Pancreas (tissue), 10 donors: ENCODE measurements around the gene RIMKLB. TPM values are rescaled to one million over a fixed set of nuclear protein-coding genes. Genes with fewer than 3 reads are reported as not detected.

Experiments
- ATAC-seq, 4 donors: fragments of 200-7000 bp; cut with Tn5 transposase; one replicate each; pipeline versions ENCODE4 v1.8.0 to v1.9.1; 2020; ENCODE audit warnings: mild to moderate bottlenecking in 4 of 4, moderate library complexity in 4 of 4
- DNase-seq, 6 donors: peaks; one replicate each; pipeline ENCODE4 v3.0.0-alpha.2; 2020
- FAIRE-seq: peaks from 2 replicates; lab custom pipeline; 2012; peaks lifted over from hg19 to GRCh38; lab: Jason Lieb, UNC
- H3K27ac ChIP-seq, 4 donors: fragments of 200-600 bp; sonication (generic); 1 replicate in 3 of 4; 2 replicates in 1 of 4; pipeline versions ENCODE4 v1.5.0 to v1.8.0; 2020
- H3K27me3 ChIP-seq, 4 donors: fragments of 200-600 bp; one replicate each; pipeline ENCODE4 v1.8.0; 2021
- H3K36me3 ChIP-seq, 3 donors: fragments of 200-600 bp; sonication (generic) in 1 of 3; one replicate each; pipeline versions ENCODE4 v1.5.0 to v1.8.0; 2020 to 2021
- H3K4me1 ChIP-seq, 3 donors: fragments of 200-600 bp; one replicate each; pipeline ENCODE4 v1.8.0; 2021
- H3K4me3 ChIP-seq, 4 donors: fragments of 200-600 bp; sonication (generic) in 2 of 4; one replicate each; pipeline versions ENCODE4 v1.5.0 to v1.8.0; 2020 to 2021
- H3K9me3 ChIP-seq, 4 donors: fragments of 200-600 bp; one replicate each; pipeline ENCODE4 v1.8.0; 2021
- CTCF ChIP-seq, 4 donors: fragments of 200-600 bp; sonication (generic) in 3 of 4; IDR thresholded peaks; one replicate each; pipeline versions ENCODE4 v1.5.0 to v1.8.0; 2021; ENCODE audit warnings: antibody characterized with exemption in 4 of 4
- WGBS, 2 donors: extraction: QIAGEN DNeasy Blood & Tissue Kit; methylation state at CpG; one replicate each; pipeline ENCODE4 v1.1.7; 2013; 5-methylcytosine and 5-hydroxymethylcytosine counted together
- intact Hi-C, 3 donors: fragments of 100-400 bp; cut with DNase I; formaldehyde crosslinking; loops; one replicate each; pipeline versions ENCODE4 v1.11.1 to v1.14.2; 2022
- polyA plus RNA-seq, 2 donors: library from polyadenylated mRNA; stranded (reverse); fragments of 200-250 nt; gene quantifications; one replicate each; pipeline ENCODE4 v1.2.3, GENCODE V29; 2013
- total RNA-seq, 6 donors: library from RNA; stranded (reverse); fragmentation: NEBNext Ultra II Directional in 4 of 6; extraction: Animal tissue kit (Norgen Biotek cat#: 25700) in 4 of 6; gene quantifications; one replicate each; pipeline versions ENCODE4 v1.2.1 to v1.2.4, GENCODE V29; 2021 to 2023
- donor health status: healthy with polysubstance abuse.
- donor health status: DM: no; HTN: no; CAD: no; lungs with moderate emphysema.
- donor health status: DM: no; HTN: no; CAD: no.
- donor health status: control.
- donor health status: control.
- donor health status: Bipolar disorder and iron deficiency.
- donor health status: DM: yes; HTN: yes; CAD: no.
- donor health status: DM: no; HTN: no; CAD: no.
- donor health status: DM: no; HTN: no; CAD: no.
- donor health status: DM: yes; HTN: yes; CAD: no.

RIMKLB gene
- total and polyA plus RNA-seq, 8 donors, result 5.1 to 46.2 (median 8.8) TPM

GRCh38 chr12:8828257-8829124 lies 130.7 kb downstream of the RIMKLB start:
- no peak for DNase-seq
- intact Hi-C loops, result no loop called here
- Histone ChIP-seq H3K4me3 (no peak overlapping the region), H3K27ac (no peak overlapping the region), H3K27me3 (peaks cover 0 to 4% (median 0%) of the 10 kb centered on the region in 4 donors), H3K4me1 (no peaks in the 10 kb centered on the region), H3K36me3 (no peaks in the 10 kb centered on the region), H3K9me3 (no peaks in the 10 kb centered on the region)
- no peak for FAIRE-seq
- no peak for ATAC-seq
- WGBS, 2 donors, result 72 to 74% methylated on average over 9 of the region's 9 CpGs
- TF ChIP-seq CTCF (IDR thresholded peaks at IDR 0.05), result no peak

- intact Hi-C loops, result no loop called here
- ATAC-seq (no peak), DNase-seq (no peak), FAIRE-seq (no peak)
- H3K27me3 ChIP-seq, result peaks cover 0 to 4% (median 0%) of the 10 kb centered on the region in 4 donors
- no peak for TF ChIP-seq CTCF (IDR thresholded peaks at IDR 0.05)
- 68 to 76% methylated on average over 5 of the region's 5 CpGs for whole genome bisulfite sequencing, 2 donors
- no peaks in the 10 kb centered on the region for H3K9me3 ChIP-seq
- H3K36me3 ChIP-seq, result no peaks in the 10 kb centered on the region
- H3K4me3 ChIP-seq, result no peak overlapping the region
- no peak overlapping the region for H3K27ac ChIP-seq
- H3K4me1 ChIP-seq, result no peaks in the 10 kb centered on the region
These were observed 131.3 kb downstream of the RIMKLB start for GRCh38 chr12:8829125-8829518.

GRCh38 chr12:8829621-8830020 lies 131.8 kb downstream of the RIMKLB start:
- no peak for TF ChIP-seq CTCF (IDR thresholded peaks at IDR 0.05)
- WGBS, 2 donors, result 88 to 98% methylated on average over 7 of the region's 7 CpGs
- no peaks in the 10 kb centered on the region for H3K9me3 ChIP-seq
- FAIRE-seq, result no peak
- no peaks in the 10 kb centered on the region for H3K4me1 ChIP-seq
- peaks cover 0 to 4% (median 0%) of the 10 kb centered on the region in 4 donors for H3K27me3 ChIP-seq
- H3K4me3 ChIP-seq, result no peak overlapping the region
- H3K36me3 ChIP-seq, result no peaks in the 10 kb centered on the region
- no peak for ATAC-seq
- H3K27ac ChIP-seq, result no peak overlapping the region
- intact Hi-C loops, result no loop called here
- DNase-seq, result no peak

GRCh38 chr12:8831116-8831515 lies 133.3 kb downstream of the RIMKLB start:
- 85 to 87% methylated on average over 9 of the region's 9 CpGs for WGBS, 2 donors
- ATAC-seq, result no peak
- no peaks in the 10 kb centered on the region for H3K4me1 ChIP-seq
- no peak for FAIRE-seq
- DNase-seq, result no peak
- H3K4me3 ChIP-seq, result no peak overlapping the region
- no peak for TF ChIP-seq CTCF (IDR thresholded peaks at IDR 0.05)
- no peaks in the 10 kb centered on the region for H3K9me3 ChIP-seq
- no peaks in the 10 kb centered on the region for H3K36me3 ChIP-seq
- H3K27me3 ChIP-seq, result peaks cover 0 to 4% (median 0%) of the 10 kb centered on the region in 4 donors
- H3K27ac ChIP-seq, result no peak overlapping the region
- intact Hi-C loops, result no loop called here

GRCh38 chr12:8832500-8832899 lies 134.7 kb downstream of the RIMKLB start:
- 66 to 72% methylated on average over 6 of the region's 6 CpGs for WGBS, 2 donors
- FAIRE-seq, result no peak
- no peaks in the 10 kb centered on the region for H3K36me3 ChIP-seq
- DNase-seq, result no peak
- ATAC-seq, result no peak
- H3K9me3 ChIP-seq, result no peaks in the 10 kb centered on the region
- H3K4me1 ChIP-seq, result no peaks in the 10 kb centered on the region
- H3K4me3 ChIP-seq, result no peak overlapping the region
- H3K27ac ChIP-seq, result no peak overlapping the region
- H3K27me3 ChIP-seq, result no peaks in the 10 kb centered on the region
- TF ChIP-seq CTCF (IDR thresholded peaks at IDR 0.05), result no peak
- intact Hi-C loops, result no loop called here
